Aorta (tissue), 5 donors: ENCODE measurements around the gene GLIPR1L1. TPM values are rescaled to one million over a fixed set of nuclear protein-coding genes. Genes with fewer than 3 reads are reported as not detected.

Experiments used
- ATAC-seq: fragments of 200-7000 bp; cut with Tn5 transposase; one replicate; pipeline ENCODE4 v1.9.1; 2022; ENCODE audit warnings: moderate library complexity; ENCODE audit not compliant: low FRiP score
- DNase-seq, 2 donors: peaks; one replicate each; pipeline ENCODE4 v3.0.0-alpha.2; 2020
- H3K27ac ChIP-seq, 2 donors: one replicate each; pipeline ENCODE4 v1.5.1; 2013; ENCODE audit warnings: low read length in 2 of 2, mild to moderate bottlenecking in 2 of 2, moderate library complexity in 2 of 2, control low read depth in 1 of 2, inconsistent platforms in 1 of 2, low read depth in 1 of 2
- H3K27me3 ChIP-seq, 2 donors: one replicate each; pipeline ENCODE4 v1.6.1; 2013; ENCODE audit warnings: control low read depth in 1 of 2, low read length in 1 of 2, mild to moderate bottlenecking in 1 of 2, moderate library complexity in 1 of 2; ENCODE audit not compliant: insufficient read depth in 2 of 2, control insufficient read depth in 1 of 2
- H3K36me3 ChIP-seq, 2 donors: one replicate each; pipeline ENCODE4 v1.6.1; 2013; ENCODE audit warnings: control low read depth in 1 of 2, low read length in 1 of 2, mild to moderate bottlenecking in 1 of 2; ENCODE audit not compliant: insufficient read depth in 2 of 2, control insufficient read depth in 1 of 2
- H3K4me1 ChIP-seq, 2 donors: one replicate each; pipeline ENCODE4 v1.6.1; 2013; ENCODE audit warnings: low read length in 2 of 2, control low read depth in 1 of 2, mild to moderate bottlenecking in 1 of 2, moderate library complexity in 1 of 2; ENCODE audit not compliant: insufficient read depth in 2 of 2, control insufficient read depth in 1 of 2
- H3K4me3 ChIP-seq, 2 donors: one replicate each; pipeline ENCODE4 v1.5.1; 2013; ENCODE audit warnings: low read length in 2 of 2, control low read depth in 1 of 2, mild to moderate bottlenecking in 1 of 2
- H3K9me3 ChIP-seq: one replicate; pipeline ENCODE4 v1.6.1; 2013; ENCODE audit warnings: mild to moderate bottlenecking, low read length; ENCODE audit not compliant: control insufficient read depth
- WGBS, 2 donors: extraction: QIAGEN DNeasy Blood & Tissue Kit; methylation state at CpG; one replicate each; pipeline ENCODE4 v1.1.7; 2013; 5-methylcytosine and 5-hydroxymethylcytosine counted together
- intact Hi-C, 2 donors: fragments of 100-400 bp; cut with DNase I; formaldehyde crosslinking; loops; one replicate each; pipeline versions ENCODE4 v1.14.2 to v1.15.0; 2022
- long read RNA-seq, 2 donors: library from polyadenylated mRNA; unstranded; transcript quantifications; one replicate each; pipeline ENCODE4 v2.0.0, GENCODE V29; 2020 to 2021
- polyA plus RNA-seq, 2 donors: library from polyadenylated mRNA; stranded (reverse); fragments of 200-250 nt; gene quantifications; one replicate each; pipeline ENCODE4 v1.2.3, GENCODE V29; 2013
- total RNA-seq, 2 donors: library from RNA; stranded (reverse); fragmentation: NEBNext Ultra II Directional; extraction: Animal tissue kit (Norgen Biotek cat#: 25700); gene quantifications; one replicate each; pipeline ENCODE4 v1.2.1, GENCODE V29; 2021
- donor health status: healthy with polysubstance abuse.
- donor health status: Bipolar disorder and iron deficiency.
- donor health status: DM: no; HTN: no; CAD: no.
- donor health status: DM: no; HTN: no; CAD: no.
- donor health status: DM: yes; HTN: yes; CAD: no.

GLIPR1L1 gene, protein sequence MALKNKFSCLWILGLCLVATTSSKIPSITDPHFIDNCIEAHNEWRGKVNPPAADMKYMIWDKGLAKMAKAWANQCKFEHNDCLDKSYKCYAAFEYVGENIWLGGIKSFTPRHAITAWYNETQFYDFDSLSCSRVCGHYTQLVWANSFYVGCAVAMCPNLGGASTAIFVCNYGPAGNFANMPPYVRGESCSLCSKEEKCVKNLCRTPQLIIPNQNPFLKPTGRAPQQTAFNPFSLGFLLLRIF
- total RNA-seq = not detected
- not detected for polyA plus RNA-seq
- long read RNA-seq, donor 1 = 0 reads
- long read RNA-seq, donor 2, partial matches to known transcripts = 0 of 10 reads
- long read RNA-seq, donor 2, other reads (novel, unspliced or antisense) = 10 of 10 reads

DNA sequence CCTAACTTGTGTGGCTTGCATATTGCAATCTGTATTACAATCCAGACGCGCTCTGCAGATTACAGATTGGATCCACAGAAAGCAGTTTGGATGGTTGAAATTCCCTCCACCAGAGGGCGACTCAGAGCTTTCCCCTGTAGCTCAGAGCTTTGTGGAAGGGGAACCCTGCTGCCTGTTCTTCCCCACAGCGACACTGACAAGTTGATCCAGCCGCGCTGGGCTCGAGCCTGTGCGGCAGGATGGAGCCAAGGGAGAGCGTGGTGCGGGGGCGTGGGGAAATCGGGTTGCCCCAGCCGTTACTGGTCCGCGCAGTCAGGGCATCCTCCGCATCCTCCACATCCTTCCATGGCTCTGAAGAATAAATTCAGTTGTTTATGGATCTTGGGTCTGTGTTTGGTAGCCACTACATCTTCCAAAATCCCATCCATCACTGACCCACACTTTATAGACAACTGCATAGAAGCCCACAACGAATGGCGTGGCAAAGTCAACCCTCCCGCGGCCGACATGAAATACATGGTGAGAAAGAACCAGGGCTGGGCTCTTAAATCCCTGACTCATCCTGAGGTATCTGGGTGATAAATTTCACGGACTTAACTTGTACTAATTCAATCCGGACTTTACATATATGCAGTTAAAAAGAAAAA lies at the start of gene GLIPR1L1:
Gene GLIPR1L1 (plus strand): TSS at position 287 of the 647 bp plus-strand sequence. CDS start 59 bp downstream, at position 346.
- DNase-seq = peak; percentile 91 to 93
- Histone ChIP-seq H3K4me1 (no peaks in the 10 kb centered on the region), H3K36me3 (no peaks in the 10 kb centered on the region), H3K27me3 (no peaks in the 10 kb centered on the region), H3K4me3 (peak within 1 kb of the TSS; percentile 6 to 61), H3K9me3 (no peaks in the 10 kb centered on the region), H3K27ac (peak within 1 kb of the TSS in 1 of 2 donors; percentile 10)
- ATAC-seq = peak; percentile 92
- intact Hi-C loops = loop anchor here (2.0 to 10.0 kb wide), 7 partner anchors 56 to 700 kb away; partner anchors contain the start of genes GLIPR1 (in 2 of the 2), GLIPR1L2 (in 2 of the 2) and PHLDA1 (in 1 of the 2)
- WGBS, 2 donors = 6 to 8% methylated on average over 23 of the region's 23 CpGs

DNA sequence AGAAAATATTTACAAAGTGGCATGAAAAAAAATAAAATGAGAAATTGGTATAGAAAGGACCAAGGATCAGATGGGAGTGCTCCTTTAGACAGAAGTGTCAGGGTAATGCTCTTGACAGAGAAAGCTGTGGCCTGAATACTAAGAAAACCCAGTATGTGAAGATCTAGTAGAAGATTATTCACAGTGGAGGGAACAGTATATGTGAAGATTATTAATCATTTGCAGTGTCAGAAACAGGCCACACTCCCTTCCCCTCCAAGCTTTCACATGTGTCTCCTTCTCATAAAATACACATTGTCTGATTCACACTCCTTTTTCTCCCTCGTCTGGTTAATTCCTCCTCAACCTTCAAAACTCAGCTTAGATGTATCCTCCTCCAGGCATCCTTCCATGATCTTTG lies 45.6 kb upstream of the GLIPR1L1 start:
- intact Hi-C loops = no loop called here
- ATAC-seq = no peak
- Histone ChIP-seq H3K4me3 (no peak overlapping the region), H3K27me3 (no peaks in the 10 kb centered on the region), H3K27ac (no peak overlapping the region), H3K4me1 (no peaks in the 10 kb centered on the region), H3K9me3 (no peaks in the 10 kb centered on the region), H3K36me3 (no peaks in the 10 kb centered on the region)
- DNase-seq = no peak
- WGBS, 2 donors = 47 to 77% methylated on average over 1 of the region's 1 CpG

DNA sequence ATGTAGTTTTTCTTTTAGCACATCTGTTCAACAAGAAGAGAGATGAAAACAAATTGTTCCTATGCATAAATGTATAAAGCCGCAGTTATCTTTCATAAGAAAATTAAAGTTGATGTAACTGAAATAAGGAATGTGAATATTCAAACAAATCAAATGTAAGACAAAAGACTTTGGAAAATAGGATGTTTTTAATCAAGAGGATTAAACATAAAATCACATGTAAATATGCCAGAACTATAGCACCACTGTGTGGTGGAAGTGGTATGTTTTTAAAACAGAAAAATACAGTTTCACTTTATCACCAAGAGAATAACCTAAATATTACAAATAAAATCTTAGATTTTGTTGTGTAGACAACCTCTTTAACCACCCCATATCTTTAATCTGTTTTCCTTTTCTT lies 44.7 kb upstream of the GLIPR1L1 start:
- ATAC-seq = no peak
- H3K27ac ChIP-seq = no peak overlapping the region
- no peak for DNase-seq
- H3K4me3 ChIP-seq = no peak overlapping the region
- 46 to 53% methylated on average over 1 of the region's 1 CpG for WGBS, 2 donors
- H3K27me3 ChIP-seq = no peaks in the 10 kb centered on the region
- no peaks in the 10 kb centered on the region for H3K9me3 ChIP-seq
- no peaks in the 10 kb centered on the region for H3K36me3 ChIP-seq
- no peaks in the 10 kb centered on the region for H3K4me1 ChIP-seq
- intact Hi-C loops = no loop called here

DNA sequence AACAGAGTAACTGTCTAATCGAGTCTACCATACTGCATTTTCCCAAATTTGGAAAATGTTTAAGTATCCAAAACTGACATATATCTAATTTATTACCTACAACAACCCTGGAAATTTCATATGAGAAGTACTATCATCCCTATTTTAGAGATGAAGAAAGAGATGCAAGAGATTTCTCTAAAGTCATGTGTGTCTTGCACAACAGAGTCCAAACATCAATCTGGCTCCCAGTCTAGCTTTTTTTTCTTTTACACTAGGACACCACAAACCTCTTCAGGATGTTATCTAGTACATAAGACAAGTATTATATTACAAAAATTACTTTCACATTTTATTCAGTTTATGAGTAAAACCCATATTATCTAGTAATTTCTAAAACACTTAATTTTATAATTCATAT lies 43.5 kb upstream of the GLIPR1L1 start:
- Histone ChIP-seq H3K9me3 (no peaks in the 10 kb centered on the region), H3K4me1 (no peaks in the 10 kb centered on the region), H3K36me3 (no peaks in the 10 kb centered on the region), H3K27me3 (no peaks in the 10 kb centered on the region), H3K4me3 (no peak overlapping the region), H3K27ac (no peak overlapping the region)
- WGBS, 2 donors = 86 to 90% methylated on average over 1 of the region's 1 CpG
- DNase-seq (no peak), ATAC-seq (no peak)
- intact Hi-C loops = no loop called here

DNA sequence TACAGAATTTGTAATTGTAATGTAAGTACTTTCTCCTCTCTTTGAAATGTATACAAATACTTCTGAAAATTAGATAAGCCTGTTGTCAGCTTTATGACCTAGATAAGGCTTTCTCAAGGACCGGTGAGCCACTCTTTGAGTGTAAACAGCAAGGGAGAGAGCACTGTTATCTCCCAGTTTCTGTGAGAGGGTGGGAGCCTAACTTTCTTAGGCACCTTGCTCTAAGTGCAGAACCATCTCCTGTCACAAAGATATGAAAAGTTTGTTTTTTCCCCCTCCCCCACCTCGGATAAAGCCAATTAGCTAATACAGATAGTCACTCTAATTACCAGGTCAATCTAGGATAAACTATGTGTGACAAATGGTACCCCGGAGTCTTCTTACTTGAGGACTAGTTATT lies 40.1 kb upstream of the GLIPR1L1 start:
- no peaks in the 10 kb centered on the region for H3K36me3 ChIP-seq
- H3K27ac ChIP-seq = no peak overlapping the region
- ATAC-seq (no peak), DNase-seq (no peak)
- intact Hi-C loops = no loop called here
- H3K27me3 ChIP-seq = no peaks in the 10 kb centered on the region
- 18 to 23% methylated on average over 3 of the region's 3 CpGs for WGBS, 2 donors
- H3K4me3 ChIP-seq = no peak overlapping the region
- H3K9me3 ChIP-seq = no peaks in the 10 kb centered on the region
- H3K4me1 ChIP-seq = no peaks in the 10 kb centered on the region

DNA sequence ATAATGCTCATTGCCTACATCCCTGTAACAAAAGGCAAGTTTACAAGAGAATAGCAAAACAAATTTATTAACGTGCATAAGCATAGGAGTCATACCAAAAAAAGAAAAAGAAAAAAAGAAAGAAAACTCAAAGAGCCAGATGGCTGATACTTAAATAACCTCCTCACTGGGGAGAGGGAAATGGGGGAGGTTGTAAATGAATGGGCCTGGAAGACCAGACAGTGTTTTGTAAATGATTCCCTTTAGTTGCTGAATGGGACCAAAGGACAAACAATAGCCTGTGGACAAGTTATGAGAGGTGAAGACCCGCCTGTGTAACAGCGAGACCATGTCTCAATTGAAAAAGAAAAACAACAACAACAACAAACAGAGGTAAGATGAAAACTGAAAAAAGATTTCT lies 39.7 kb upstream of the GLIPR1L1 start:
- Histone ChIP-seq H3K9me3 (no peaks in the 10 kb centered on the region), H3K27me3 (no peaks in the 10 kb centered on the region), H3K4me1 (no peaks in the 10 kb centered on the region), H3K36me3 (no peaks in the 10 kb centered on the region), H3K27ac (no peak overlapping the region), H3K4me3 (no peak overlapping the region)
- ATAC-seq = no peak
- WGBS, 2 donors = 56 to 60% methylated on average over 3 of the region's 3 CpGs
- intact Hi-C loops = no loop called here
- DNase-seq = no peak

DNA sequence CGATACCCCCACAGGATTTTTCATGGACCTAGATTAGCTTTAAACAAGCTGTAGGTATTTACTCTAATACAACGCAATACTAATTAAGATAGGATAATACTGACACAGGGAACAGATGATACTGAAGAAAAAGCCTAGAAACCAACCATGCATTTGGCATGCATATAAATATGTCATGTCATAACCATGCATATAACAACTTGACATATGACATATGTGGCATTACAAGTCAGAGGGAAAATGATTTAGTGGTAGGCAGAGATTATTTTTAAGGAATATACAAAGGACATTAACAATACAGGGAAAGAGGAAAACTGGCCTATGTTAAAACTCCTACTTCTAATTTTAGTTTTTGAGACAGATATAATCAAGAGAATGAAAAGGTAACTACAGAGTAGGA lies 32.2 kb upstream of the GLIPR1L1 start:
- Histone ChIP-seq H3K4me1 (no peaks in the 10 kb centered on the region), H3K9me3 (no peaks in the 10 kb centered on the region), H3K36me3 (no peaks in the 10 kb centered on the region), H3K27me3 (no peaks in the 10 kb centered on the region), H3K27ac (no peak overlapping the region), H3K4me3 (no peak overlapping the region)
- intact Hi-C loops = no loop called here
- DNase-seq (no peak), ATAC-seq (no peak)
- 86 to 89% methylated on average over 2 of the region's 2 CpGs for WGBS, 2 donors

DNA sequence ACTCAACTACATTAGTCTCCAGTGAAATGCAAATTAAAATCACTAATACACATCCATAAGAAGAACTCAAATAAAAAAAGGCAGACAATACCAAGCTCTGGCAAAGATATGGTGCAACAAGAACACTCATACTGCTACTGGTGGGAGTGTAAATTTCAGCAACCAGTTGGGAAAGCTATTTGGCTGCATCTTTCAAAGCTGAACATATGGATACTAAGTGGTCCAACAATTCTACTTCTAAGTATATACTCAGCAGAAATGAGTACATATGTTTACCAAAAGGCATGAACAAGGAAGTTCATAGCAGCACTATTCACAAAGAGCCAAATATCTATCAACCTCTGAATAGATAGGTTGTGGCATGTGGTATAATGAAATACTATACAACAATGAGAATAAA lies 31.7 kb upstream of the GLIPR1L1 start:
- Histone ChIP-seq H3K9me3 (no peaks in the 10 kb centered on the region), H3K27ac (no peak overlapping the region), H3K4me3 (no peak overlapping the region), H3K36me3 (no peaks in the 10 kb centered on the region), H3K4me1 (no peaks in the 10 kb centered on the region), H3K27me3 (no peaks in the 10 kb centered on the region)
- ATAC-seq = no peak
- DNase-seq = no peak
- intact Hi-C loops = no loop called here
